Measurements from ENCODE around the gene ANKRD2. TPM values are rescaled to one million over a fixed set of nuclear protein-coding genes. Genes with fewer than 3 reads are reported as not detected.
A peak's percentile ranks its signal among the peaks of the same experiment; 100 is the strongest.

Gene ANKRD2
- total and polyA plus RNA-seq, 2 donors (not counting 1 experiment from before 2014, with no cell fraction given), result 0.26 to 1.8 TPM

DNA sequence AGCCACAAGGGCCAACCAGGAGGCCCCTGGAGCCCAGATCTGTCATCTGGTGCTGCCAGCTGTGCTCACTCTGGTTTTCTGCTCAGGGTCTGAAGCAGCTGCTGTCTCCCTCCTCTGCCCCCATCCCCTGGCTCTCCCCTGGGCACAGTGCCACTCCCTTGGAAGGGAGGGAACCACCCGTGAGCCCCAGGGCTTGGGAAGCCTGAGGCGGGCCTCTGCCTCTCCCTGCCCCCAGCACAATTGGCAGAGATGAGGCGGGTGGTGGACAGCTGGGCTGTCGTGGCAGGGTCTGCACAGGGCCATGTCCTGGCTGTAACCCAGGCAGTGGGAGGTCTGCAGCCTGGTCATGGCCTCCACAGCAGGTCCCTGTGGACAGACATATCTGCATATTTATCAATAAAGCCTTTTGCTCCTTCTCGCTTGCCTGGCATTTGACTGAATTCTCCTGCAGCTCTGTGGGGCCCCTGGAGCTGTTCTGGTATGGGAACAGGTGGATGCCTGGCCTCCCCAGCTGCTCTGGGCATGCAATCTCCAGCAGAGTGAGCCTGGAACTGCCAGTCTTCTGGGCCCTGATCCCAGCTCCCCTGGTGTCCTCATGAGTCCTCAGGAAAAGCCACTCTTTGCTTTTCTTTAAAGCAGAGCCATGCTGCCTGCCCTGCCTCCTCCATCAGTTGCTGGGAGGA lies 1.6 kb upstream of the ANKRD2 start:
- H3K27ac ChIP-seq (ENCODE audit: insufficient read depth, low read length), result no peak overlapping the region
- TF ChIP-seq EZH2 (IDR thresholded peaks at IDR 0.05; ENCODE audit: low read length, missing control alignments), result no peak
- TF ChIP-seq, protein P1, sequence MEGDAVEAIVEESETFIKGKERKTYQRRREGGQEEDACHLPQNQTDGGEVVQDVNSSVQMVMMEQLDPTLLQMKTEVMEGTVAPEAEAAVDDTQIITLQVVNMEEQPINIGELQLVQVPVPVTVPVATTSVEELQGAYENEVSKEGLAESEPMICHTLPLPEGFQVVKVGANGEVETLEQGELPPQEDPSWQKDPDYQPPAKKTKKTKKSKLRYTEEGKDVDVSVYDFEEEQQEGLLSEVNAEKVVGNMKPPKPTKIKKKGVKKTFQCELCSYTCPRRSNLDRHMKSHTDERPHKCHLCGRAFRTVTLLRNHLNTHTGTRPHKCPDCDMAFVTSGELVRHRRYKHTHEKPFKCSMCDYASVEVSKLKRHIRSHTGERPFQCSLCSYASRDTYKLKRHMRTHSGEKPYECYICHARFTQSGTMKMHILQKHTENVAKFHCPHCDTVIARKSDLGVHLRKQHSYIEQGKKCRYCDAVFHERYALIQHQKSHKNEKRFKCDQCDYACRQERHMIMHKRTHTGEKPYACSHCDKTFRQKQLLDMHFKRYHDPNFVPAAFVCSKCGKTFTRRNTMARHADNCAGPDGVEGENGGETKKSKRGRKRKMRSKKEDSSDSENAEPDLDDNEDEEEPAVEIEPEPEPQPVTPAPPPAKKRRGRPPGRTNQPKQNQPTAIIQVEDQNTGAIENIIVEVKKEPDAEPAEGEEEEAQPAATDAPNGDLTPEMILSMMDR (conservative IDR thresholded peaks at IDR 0.05 in 1 of 2, IDR thresholded peaks at IDR 0.05 in 1 of 2; ENCODE audit: low read depth in 1 of 2, low read length in 2 of 2), result no peak

DNA sequence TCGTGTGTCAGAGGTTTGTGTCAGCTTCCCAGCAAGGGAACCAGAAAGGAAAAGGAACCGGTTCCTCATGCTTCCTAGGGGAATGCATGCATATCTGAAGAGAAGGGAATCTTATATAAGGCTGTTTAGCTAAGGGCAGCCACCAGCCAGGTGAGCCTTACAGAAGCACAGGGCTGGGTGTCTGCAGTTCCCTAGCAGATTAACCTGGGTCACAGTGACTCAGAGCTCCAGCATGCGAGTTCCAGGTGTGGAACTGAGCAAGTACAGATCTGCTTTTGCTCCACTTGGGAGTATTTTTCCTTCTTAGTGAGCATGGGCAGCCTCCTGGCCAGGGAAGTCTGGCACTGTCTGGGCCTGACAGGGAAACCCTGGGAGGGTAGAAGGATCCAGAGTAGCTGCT lies 957 bp upstream of the ANKRD2 start:
- H3K4me2 ChIP-seq (ENCODE audit: extremely low read depth, insufficient read depth, low read length), result no peak overlapping the region
- no peaks in the 10 kb centered on the region for H3K27me3 ChIP-seq (ENCODE audit: control insufficient read depth, insufficient read depth, low read length)
- no peak overlapping the region for H3K4me3 ChIP-seq (replicated peaks in 1 of 4; ENCODE audit: control extremely low read depth in 1 of 4, insufficient read depth in 1 of 4, low read depth in 3 of 4, low read length in 4 of 4)
- TF ChIP-seq, protein P1 (conservative IDR thresholded peaks at IDR 0.05 in 1 of 2, IDR thresholded peaks at IDR 0.05 in 1 of 2; ENCODE audit: low read depth in 1 of 2, low read length in 2 of 2), result no peak
- TF ChIP-seq EZH2 (IDR thresholded peaks at IDR 0.05; ENCODE audit: low read length, missing control alignments), result no peak
- H3K9ac ChIP-seq (ENCODE audit: insufficient read depth, low read length), result no peak overlapping the region
- peaks cover 3% of the 10 kb centered on the region for H3K4me1 ChIP-seq (ENCODE audit: control insufficient read depth, extremely low read depth, insufficient read depth, low read length)
- no peaks in the 10 kb centered on the region for H3K79me2 ChIP-seq (ENCODE audit: control insufficient read depth, insufficient read depth, low read length)
- no peak overlapping the region for H3K27ac ChIP-seq (ENCODE audit: insufficient read depth, low read length)
- H3K36me3 ChIP-seq (ENCODE audit: control insufficient read depth, insufficient read depth, low read length), result peaks cover 3% of the 10 kb centered on the region
- H2AFZ ChIP-seq (ENCODE audit: low read length), result no peak overlapping the region
- H3K9me3 ChIP-seq (ENCODE audit: control insufficient read depth, insufficient read depth, low read depth, low read length), result no peaks in the 10 kb centered on the region
- no peaks in the 10 kb centered on the region for H4K20me1 ChIP-seq (ENCODE audit: control insufficient read depth, extremely low read depth, insufficient read depth, low read length)
- no peak for DNase-seq (ENCODE audit: low read depth in 2 of 2)

More for the DNA sequence above, 1.6 kb upstream of the ANKRD2 start:
- Histone ChIP-seq H3K9me3 (ENCODE audit: control insufficient read depth, insufficient read depth, low read depth, low read length) (no peaks in the 10 kb centered on the region), H3K4me2 (ENCODE audit: extremely low read depth, insufficient read depth, low read length) (no peak overlapping the region), H2AFZ (ENCODE audit: low read length) (no peak overlapping the region), H3K79me2 (ENCODE audit: control insufficient read depth, insufficient read depth, low read length) (no peaks in the 10 kb centered on the region), H3K36me3 (ENCODE audit: control insufficient read depth, insufficient read depth, low read length) (peaks cover 3% of the 10 kb centered on the region), H4K20me1 (ENCODE audit: control insufficient read depth, extremely low read depth, insufficient read depth, low read length) (no peaks in the 10 kb centered on the region), H3K9ac (ENCODE audit: insufficient read depth, low read length) (no peak overlapping the region), H3K27me3 (ENCODE audit: control insufficient read depth, insufficient read depth, low read length) (no peaks in the 10 kb centered on the region), H3K4me3 (replicated peaks in 1 of 4; ENCODE audit: control extremely low read depth in 1 of 4, insufficient read depth in 1 of 4, low read depth in 3 of 4, low read length in 4 of 4) (no peak overlapping the region), H3K4me1 (ENCODE audit: control insufficient read depth, extremely low read depth, insufficient read depth, low read length) (peaks cover 3% of the 10 kb centered on the region)
- DNase-seq (ENCODE audit: low read depth in 2 of 2), result no peak

DNA sequence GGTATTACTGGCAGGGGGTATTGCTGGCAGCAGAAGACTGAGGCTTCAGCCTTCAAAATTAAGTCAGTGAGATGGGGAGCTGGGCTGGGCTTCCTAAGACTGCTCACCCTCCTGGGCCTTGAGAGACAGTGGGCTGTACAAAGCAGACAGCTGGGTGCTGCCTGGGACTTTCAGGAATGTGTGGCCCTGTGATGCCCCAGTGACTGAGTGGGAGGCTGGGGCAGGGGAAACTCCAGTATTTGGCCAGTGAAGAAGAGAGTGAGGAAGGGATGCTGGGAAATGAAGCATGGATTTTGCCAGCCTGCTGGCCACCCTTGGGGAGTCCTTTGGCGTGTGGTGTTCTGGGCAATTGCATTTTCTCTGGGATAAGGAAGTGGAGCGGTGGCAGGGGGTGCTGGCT lies 442 bp downstream of the ANKRD2 start:
- Histone ChIP-seq H3K27me3 (ENCODE audit: control insufficient read depth, insufficient read depth, low read length) (no peaks in the 10 kb centered on the region), H3K4me2 (ENCODE audit: extremely low read depth, insufficient read depth, low read length) (no peak overlapping the region), H3K27ac (ENCODE audit: insufficient read depth, low read length) (no peak overlapping the region), H3K9me3 (ENCODE audit: control insufficient read depth, insufficient read depth, low read depth, low read length) (no peaks in the 10 kb centered on the region), H3K4me1 (ENCODE audit: control insufficient read depth, extremely low read depth, insufficient read depth, low read length) (peaks cover 3% of the 10 kb centered on the region), H3K4me3 (replicated peaks in 1 of 4; ENCODE audit: control extremely low read depth in 1 of 4, insufficient read depth in 1 of 4, low read depth in 3 of 4, low read length in 4 of 4) (no peak overlapping the region), H3K9ac (ENCODE audit: insufficient read depth, low read length) (no peak overlapping the region), H3K36me3 (ENCODE audit: control insufficient read depth, insufficient read depth, low read length) (peaks cover 3% of the 10 kb centered on the region), H2AFZ (ENCODE audit: low read length) (no peak overlapping the region), H3K79me2 (ENCODE audit: control insufficient read depth, insufficient read depth, low read length) (no peaks in the 10 kb centered on the region), H4K20me1 (ENCODE audit: control insufficient read depth, extremely low read depth, insufficient read depth, low read length) (no peaks in the 10 kb centered on the region)
- DNase-seq (ENCODE audit: low read depth in 2 of 2), result peak in 1 of 2 donors; percentile 31
- TF ChIP-seq, protein P1 (conservative IDR thresholded peaks at IDR 0.05 in 1 of 2, IDR thresholded peaks at IDR 0.05 in 1 of 2; ENCODE audit: low read depth in 1 of 2, low read length in 2 of 2), result no peak
- TF ChIP-seq EZH2 (IDR thresholded peaks at IDR 0.05; ENCODE audit: low read length, missing control alignments), result no peak
